Stimulated activated CD8-positive, alpha-beta memory T cell treated with anti-CD3 and anti-CD28 coated beads, Interleukin-7, amount 100 ng/mL, for 24 hours (primary cell): ENCODE data around the gene ACOXL.

Experiments used
- DNase-seq: peaks from one replicate; pipeline ENCODE4 v3.0.0-alpha.2; 2020; ENCODE audit warnings: low read depth

ACOXL gene

GRCh38 chr2:111140815-111141214 lies 408.4 kb downstream of the ACOXL start:
- no peak for DNase-seq

- no peak for DNase-seq
Measured at GRCh38 chr2:111142101-111142500, 409.7 kb downstream of the ACOXL start.

- no peak for DNase-seq
Measured at GRCh38 chr2:111143107-111143842, 410.9 kb downstream of the ACOXL start.

GRCh38 chr2:111143843-111144198 lies 411.4 kb downstream of the ACOXL start:
- no peak for DNase-seq

GRCh38 chr2:111145103-111145760 lies 412.9 kb downstream of the ACOXL start:
- no peak for DNase-seq

GRCh38 chr2:111145951-111146350 lies 413.6 kb downstream of the ACOXL start:
- no peak for DNase-seq

GRCh38 chr2:111148225-111148873 lies 416.0 kb downstream of the ACOXL start:
- no peak for DNase-seq

- no peak for DNase-seq
Measured at GRCh38 chr2:111148925-111149324, 416.6 kb downstream of the ACOXL start.

GRCh38 chr2:111149882-111150455 lies 417.6 kb downstream of the ACOXL start:
- DNase-seq = no peak

- DNase-seq = no peak
Measured at GRCh38 chr2:111154758-111155157, 422.4 kb downstream of the ACOXL start.

GRCh38 chr2:111155610-111156009 lies 423.2 kb downstream of the ACOXL start:
- no peak for DNase-seq

- DNase-seq = no peak
Measured at GRCh38 chr2:111156529-111156928, 424.2 kb downstream of the ACOXL start.

GRCh38 chr2:111157071-111157661 lies 424.8 kb downstream of the ACOXL start:
- DNase-seq = no peak

GRCh38 chr2:111157798-111158197 lies 425.4 kb downstream of the ACOXL start:
- DNase-seq = no peak

GRCh38 chr2:111159641-111160040 lies 427.3 kb downstream of the ACOXL start:
- no peak for DNase-seq

- DNase-seq = no peak
Measured at GRCh38 chr2:111160758-111161157, 428.4 kb downstream of the ACOXL start.

GRCh38 chr2:111161971-111162370 lies 429.6 kb downstream of the ACOXL start:
- DNase-seq = no peak

- DNase-seq = no peak
Measured at GRCh38 chr2:111162718-111163331, 430.5 kb downstream of the ACOXL start.

GRCh38 chr2:111164078-111164477 lies 431.7 kb downstream of the ACOXL start:
- no peak for DNase-seq

GRCh38 chr2:111165084-111165483 lies 432.7 kb downstream of the ACOXL start:
- DNase-seq = no peak

- DNase-seq = no peak
Measured at GRCh38 chr2:111166115-111166514, 433.7 kb downstream of the ACOXL start.
